GM12878 (cell line): ENCODE measurements around the gene CD93. TPM values are rescaled to one million over a fixed set of nuclear protein-coding genes. Genes with fewer than 3 reads are reported as not detected.

ENCODE experiments used
- ATAC-seq: fragments of 200-7000 bp; cut with Tn5 transposase; 3 replicates; pipeline ENCODE4 v1.9.1; 2020; ENCODE audit warnings: mild to moderate bottlenecking, moderate library complexity
- BruUV-seq: library from RNA; stranded (reverse); fragments of 400-500 nt; replicated peaks from 2 replicates; lab custom pipeline; 2021; lab: Mats Ljungman, UMichigan
- CTCF ChIA-PET: fragments of 300-600 bp; sonication (Branson Sonifier 250); formaldehyde crosslinking; extraction: SDS; loops from one replicate; lab custom pipeline; 2021; ENCODE audit warnings: inconsistent platforms; lab: Yijun Ruan, JAX
- POLR2A ChIA-PET: fragments of 350-600 bp; formaldehyde crosslinking; extraction: SDS; loops from one replicate; lab custom pipeline; 2021; ENCODE audit warnings: inconsistent platforms; lab: Charles Lee
- RAD21 ChIA-PET: fragments of 300-600 bp; sonication (Branson Sonifier 250); formaldehyde crosslinking; loops from one replicate; lab custom pipeline; 2023; ENCODE audit warnings: antibody characterized with exemption; ENCODE audit not compliant: unreplicated experiment; lab: Charles Lee
- SMC1A ChIA-PET: fragments of 300-600 bp; sonication (Branson Sonifier 250); formaldehyde crosslinking; loops from one replicate; lab custom pipeline; 2023; ENCODE audit not compliant: unreplicated experiment, uncharacterized antibody; lab: Charles Lee
- DNase-seq: peaks from one replicate; pipeline ENCODE4 v3.0.0-alpha.2; 2011; ENCODE audit warnings: low read depth, low spot score
- FAIRE-seq: peaks from 3 replicates; lab custom pipeline; 2011; peaks lifted over from hg19 to GRCh38; lab: Jason Lieb, UNC
- H2AFZ ChIP-seq: 2 replicates; pipeline ENCODE4 v1.6.0; 2011; ENCODE audit warnings: low read depth, low read length, control low read depth; ENCODE audit not compliant: control insufficient read depth
- H3K27ac ChIP-seq: 2 replicates; pipeline ENCODE4 v1.5.1; 2011; ENCODE audit warnings: control low read depth; ENCODE audit not compliant: control insufficient read depth, insufficient read depth
- H3K27me3 ChIP-seq, 2 experiments: replicated peaks in 1 of 2; 2 replicates each; pipeline versions ENCODE4 v1.6.0 to v1.6.1; 2011; ENCODE audit warnings: low read length in 1 of 2; ENCODE audit not compliant: control insufficient read depth in 2 of 2, insufficient read depth in 2 of 2
- H3K36me3 ChIP-seq, 2 experiments: 2 replicates each; pipeline ENCODE4 v1.5.1; 2011; ENCODE audit warnings: low read length in 1 of 2; ENCODE audit not compliant: control insufficient read depth in 2 of 2, insufficient read depth in 2 of 2
- H3K4me1 ChIP-seq: 2 replicates; pipeline ENCODE4 v1.6.1; 2011; ENCODE audit warnings: mild to moderate bottlenecking, low read length, moderate library complexity, mixed read lengths; ENCODE audit not compliant: control insufficient read depth, insufficient read depth
- H3K4me2 ChIP-seq: 2 replicates; pipeline ENCODE4 v1.6.0; 2011; ENCODE audit warnings: control low read depth; ENCODE audit not compliant: control insufficient read depth, insufficient read depth
- H3K4me3 ChIP-seq: fragments of 200-600 bp; sonication (generic); 2 replicates; pipeline ENCODE4 v1.5.1; 2016
- H3K79me2 ChIP-seq: 2 replicates; pipeline ENCODE4 v1.6.0; 2011; ENCODE audit warnings: low read length; ENCODE audit not compliant: control insufficient read depth, insufficient read depth
- H3K9ac ChIP-seq: 2 replicates; pipeline ENCODE4 v1.8.0; 2011; ENCODE audit warnings: low read length, control low read depth, mixed read lengths; ENCODE audit not compliant: control insufficient read depth, insufficient read depth
- H3K9me3 ChIP-seq: replicated peaks from 3 replicates; pipeline ENCODE4 v1.5.1; 2011; ENCODE audit warnings: mild to moderate bottlenecking, low read length; ENCODE audit not compliant: control insufficient read depth, insufficient read depth
- H4K20me1 ChIP-seq: 2 replicates; pipeline ENCODE4 v1.6.0; 2011; ENCODE audit not compliant: control insufficient read depth, insufficient read depth
- E4F1 ChIP-seq: fragments of 450-650 bp; IDR thresholded peaks from 2 replicates; pipeline ENCODE4 v1.6.1; 2018; ENCODE audit warnings: borderline replicate concordance, mild to moderate bottlenecking; ENCODE audit not compliant: partially characterized antibody
- GATAD2B ChIP-seq: fragments of 450-650 bp; conservative IDR thresholded peaks from 2 replicates; pipeline ENCODE4 v1.6.1; 2017; ENCODE audit warnings: low read depth, mild to moderate bottlenecking, moderate library complexity
- MTA2 ChIP-seq: fragments of 450-650 bp; IDR thresholded peaks from 2 replicates; pipeline ENCODE4 v1.6.1; 2016; ENCODE audit warnings: low read depth, mild to moderate bottlenecking, moderate library complexity
- NRF1 ChIP-seq: conservative IDR thresholded peaks from 2 replicates; pipeline ENCODE4 v1.6.1; 2011; ENCODE audit warnings: mild to moderate bottlenecking, low read depth, low read length, improper control_type of control experiment
- PBX3 ChIP-seq: IDR thresholded peaks from 2 replicates; pipeline ENCODE4 v1.6.1; 2011; ENCODE audit warnings: mild to moderate bottlenecking, low read depth, low read length, moderate library complexity; ENCODE audit not compliant: insufficient replicate concordance
- WGBS: methylation state at CpG from one replicate; pipeline ENCODE4 v1.1.6; 2016; ENCODE audit warnings: low lambda C conversion rate; ENCODE audit not compliant: insufficient replicate concordance, insufficient coverage; ENCODE audit errors: missing lambda C conversion rate; 5-methylcytosine and 5-hydroxymethylcytosine counted together
- in situ Hi-C: fragments of 300-500 bp; cut with MboI; formaldehyde crosslinking; loops from 9 replicates; pipeline ENCODE4 v1.14.3; 2018; ENCODE audit warnings: mixed read lengths
- intact Hi-C: fragments of 100-400 bp; cut with micrococcal nuclease; formaldehyde crosslinking; loops from one replicate; pipeline ENCODE4 v1.14.2; 2022; ENCODE audit not compliant: unreplicated experiment
- polyA plus RNA-seq, 11 experiments: library from polyadenylated mRNA; depleted of rRNA in 4 of 11; unstranded in 6 of 11; stranded (reverse) in 5 of 11; fragments of >200 nt; fragmentation: Nextera tagmentation in 4 of 11; fragmentation: Illumina TruSeq in 1 of 11; extraction: Ambion mirVana in 4 of 11; extraction: Trizol in 1 of 11; gene quantifications; 1 replicate in 1 of 11; 2 replicates in 10 of 11; pipeline versions ENCODE4 v1.2.1 to v1.2.3, GENCODE V29; 2011 to 2016; ENCODE audit warnings: inconsistent platforms in 2 of 11, missing spikeins in 2 of 11, low read depth in 1 of 11
- total RNA-seq, 4 experiments: library from RNA; depleted of rRNA in 3 of 4; stranded (reverse); fragments of >200 nt in 3 of 4; fragmentation: Illumina TruSeq in 1 of 4; extraction: Trizol in 1 of 4; gene quantifications; 2 replicates each; pipeline versions ENCODE4 v1.2.1 to v1.2.3, GENCODE V29; 2013 to 2021
- TF ChIP-seq, protein P1 (sequence below): fragments of 450-650 bp; formaldehyde crosslinking; IDR thresholded peaks from 2 replicates; pipeline ENCODE4 v1.4.0; 2020; ENCODE audit warnings: mild to moderate bottlenecking, moderate library complexity

CD93 gene
- total and polyA plus RNA-seq, 10 of the 15 experiments (the other 5 are each of a cell fraction or from before 2014, with no cell fraction given) = 0.20 to 2.7 (median 0.92) TPM

GRCh38 chr20:23132930-23133559 lies 46.9 kb upstream of the CD93 start:
- no peaks in the 10 kb centered on the region for H3K79me2 ChIP-seq
- no peak for ATAC-seq
- SMC1A ChIA-PET = interaction anchor here (2.2 kb wide), 1 partner anchor 9 kb away, joined by 7 read pairs; no protein-coding TSS in a partner anchor
- CTCF ChIA-PET = interaction anchor here (0.6 to 1.3 kb wide), 3 partner anchors 8 to 441 kb away, joined by 3 to 6 read pairs (median 4); no protein-coding TSS in a partner anchor
- H3K9ac ChIP-seq = no peak overlapping the region
- no peak overlapping the region for H3K4me3 ChIP-seq
- H3K27ac ChIP-seq = no peak overlapping the region
- no peaks in the 10 kb centered on the region for H3K9me3 ChIP-seq
- in situ Hi-C loops = no loop called here
- BruUV-seq = no TSS peak
- H3K4me1 ChIP-seq = no peaks in the 10 kb centered on the region
- no peak for FAIRE-seq
- no peak overlapping the region for H3K4me2 ChIP-seq
- H3K27me3 ChIP-seq = no peaks in the 10 kb centered on the region
- POLR2A ChIA-PET = no interaction called here
- intact Hi-C loops = no loop called here
- H4K20me1 ChIP-seq = no peaks in the 10 kb centered on the region
- no peak overlapping the region for H2AFZ ChIP-seq
- TF ChIP-seq, protein P1, sequence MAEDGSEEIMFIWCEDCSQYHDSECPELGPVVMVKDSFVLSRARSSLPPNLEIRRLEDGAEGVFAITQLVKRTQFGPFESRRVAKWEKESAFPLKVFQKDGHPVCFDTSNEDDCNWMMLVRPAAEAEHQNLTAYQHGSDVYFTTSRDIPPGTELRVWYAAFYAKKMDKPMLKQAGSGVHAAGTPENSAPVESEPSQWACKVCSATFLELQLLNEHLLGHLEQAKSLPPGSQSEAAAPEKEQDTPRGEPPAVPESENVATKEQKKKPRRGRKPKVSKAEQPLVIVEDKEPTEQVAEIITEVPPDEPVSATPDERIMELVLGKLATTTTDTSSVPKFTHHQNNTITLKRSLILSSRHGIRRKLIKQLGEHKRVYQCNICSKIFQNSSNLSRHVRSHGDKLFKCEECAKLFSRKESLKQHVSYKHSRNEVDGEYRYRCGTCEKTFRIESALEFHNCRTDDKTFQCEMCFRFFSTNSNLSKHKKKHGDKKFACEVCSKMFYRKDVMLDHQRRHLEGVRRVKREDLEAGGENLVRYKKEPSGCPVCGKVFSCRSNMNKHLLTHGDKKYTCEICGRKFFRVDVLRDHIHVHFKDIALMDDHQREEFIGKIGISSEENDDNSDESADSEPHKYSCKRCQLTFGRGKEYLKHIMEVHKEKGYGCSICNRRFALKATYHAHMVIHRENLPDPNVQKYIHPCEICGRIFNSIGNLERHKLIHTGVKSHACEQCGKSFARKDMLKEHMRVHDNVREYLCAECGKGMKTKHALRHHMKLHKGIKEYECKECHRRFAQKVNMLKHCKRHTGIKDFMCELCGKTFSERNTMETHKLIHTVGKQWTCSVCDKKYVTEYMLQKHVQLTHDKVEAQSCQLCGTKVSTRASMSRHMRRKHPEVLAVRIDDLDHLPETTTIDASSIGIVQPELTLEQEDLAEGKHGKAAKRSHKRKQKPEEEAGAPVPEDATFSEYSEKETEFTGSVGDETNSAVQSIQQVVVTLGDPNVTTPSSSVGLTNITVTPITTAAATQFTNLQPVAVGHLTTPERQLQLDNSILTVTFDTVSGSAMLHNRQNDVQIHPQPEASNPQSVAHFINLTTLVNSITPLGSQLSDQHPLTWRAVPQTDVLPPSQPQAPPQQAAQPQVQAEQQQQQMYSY (CRISPR knock-in tag) = no peak
- no peak for TF ChIP-seq GATAD2B
- no peak for TF ChIP-seq PBX3
- no peak for TF ChIP-seq E4F1
- TF ChIP-seq NRF1 = no peak
- TF ChIP-seq MTA2 = no peak
- RAD21 ChIA-PET = no interaction called here
- 54% methylated on average over 7 of the region's 7 CpGs for WGBS
- DNase-seq = no peak
- no peaks in the 10 kb centered on the region for H3K36me3 ChIP-seq
